HEK293 (cell line): ENCODE measurements around the gene MAGOHB.
"Not testable (repeated sequence)": the region's sequence is repeated elsewhere in the genome, so short reads cannot be mapped to it uniquely, and the experiment has no call there.

Source experiments
- ZBTB1 ChIP-seq: fragments of 450-650 bp; formaldehyde crosslinking; IDR thresholded peaks from 2 replicates; pipeline ENCODE4 v1.5.1; 2016; ENCODE audit warnings: missing biosample characterization, missing genetic modification characterization
- ZNF274 ChIP-seq, 2 experiments: fragments of 200-500 bp in 1 of 2; fragments of 450-650 bp in 1 of 2; sonication (Bioruptor generic) in 1 of 2; formaldehyde crosslinking in 1 of 2; IDR thresholded peaks; 2 replicates each; pipeline versions ENCODE4 v1.5.1 to v1.6.1; 2014 to 2016; ENCODE audit warnings: borderline replicate concordance in 1 of 2, inconsistent platforms in 1 of 2, low read length in 1 of 2, missing biosample characterization in 1 of 2, missing genetic modification characterization in 1 of 2
- ZNF366 ChIP-seq: fragments of 450-650 bp; formaldehyde crosslinking; conservative IDR thresholded peaks from 2 replicates; pipeline ENCODE4 v1.5.1; 2016; ENCODE audit warnings: missing biosample characterization, missing genetic modification characterization
- ZNF549 ChIP-seq: fragments of 450-650 bp; IDR thresholded peaks from 2 replicates; pipeline ENCODE4 v1.5.1; 2018; ENCODE audit warnings: missing biosample characterization, missing genetic modification characterization, mild to moderate bottlenecking, inconsistent platforms, moderate library complexity
- ZNF677 ChIP-seq: fragments of 450-650 bp; IDR thresholded peaks from 2 replicates; pipeline ENCODE4 v1.5.0; 2018; ENCODE audit warnings: missing biosample characterization, mild to moderate bottlenecking, missing genetic modification characterization, moderate library complexity
- TF ChIP-seq, protein P1 (sequence below): fragments of 450-650 bp; formaldehyde crosslinking; IDR thresholded peaks from 2 replicates; pipeline ENCODE4 v1.5.1; 2016; ENCODE audit warnings: missing biosample characterization, missing genetic modification characterization
- TF ChIP-seq, protein P2 (sequence below): fragments of 450-650 bp; formaldehyde crosslinking; IDR thresholded peaks from 2 replicates; pipeline ENCODE4 v1.5.1; 2016; ENCODE audit warnings: missing biosample characterization, missing genetic modification characterization
- TF ChIP-seq, protein P3 (sequence below): fragments of 450-650 bp; formaldehyde crosslinking; IDR thresholded peaks from 2 replicates; pipeline ENCODE4 v1.5.1; 2017; ENCODE audit warnings: missing biosample characterization, missing genetic modification characterization
- TF ChIP-seq, protein P4 (sequence below): fragments of 450-650 bp; formaldehyde crosslinking; IDR thresholded peaks from 2 replicates; pipeline ENCODE4 v1.5.1; 2016; ENCODE audit warnings: missing biosample characterization, missing genetic modification characterization

- TF ChIP-seq, protein P1, sequence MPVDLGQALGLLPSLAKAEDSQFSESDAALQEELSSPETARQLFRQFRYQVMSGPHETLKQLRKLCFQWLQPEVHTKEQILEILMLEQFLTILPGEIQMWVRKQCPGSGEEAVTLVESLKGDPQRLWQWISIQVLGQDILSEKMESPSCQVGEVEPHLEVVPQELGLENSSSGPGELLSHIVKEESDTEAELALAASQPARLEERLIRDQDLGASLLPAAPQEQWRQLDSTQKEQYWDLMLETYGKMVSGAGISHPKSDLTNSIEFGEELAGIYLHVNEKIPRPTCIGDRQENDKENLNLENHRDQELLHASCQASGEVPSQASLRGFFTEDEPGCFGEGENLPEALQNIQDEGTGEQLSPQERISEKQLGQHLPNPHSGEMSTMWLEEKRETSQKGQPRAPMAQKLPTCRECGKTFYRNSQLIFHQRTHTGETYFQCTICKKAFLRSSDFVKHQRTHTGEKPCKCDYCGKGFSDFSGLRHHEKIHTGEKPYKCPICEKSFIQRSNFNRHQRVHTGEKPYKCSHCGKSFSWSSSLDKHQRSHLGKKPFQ (tag by site-specific recombination), result not testable (repeated sequence)
- TF ChIP-seq ZNF274 (IDR thresholded peaks at IDR 0.05; ENCODE audit: low read length); ZNF274 (tag by site-specific recombination; IDR thresholded peaks at IDR 0.05; ENCODE audit: borderline replicate concordance); ZNF549 (tag by site-specific recombination); ZBTB1 (tag by site-specific recombination); ZNF366; ZNF677 (tag by site-specific recombination): not testable (repeated sequence)
- TF ChIP-seq, protein P2, sequence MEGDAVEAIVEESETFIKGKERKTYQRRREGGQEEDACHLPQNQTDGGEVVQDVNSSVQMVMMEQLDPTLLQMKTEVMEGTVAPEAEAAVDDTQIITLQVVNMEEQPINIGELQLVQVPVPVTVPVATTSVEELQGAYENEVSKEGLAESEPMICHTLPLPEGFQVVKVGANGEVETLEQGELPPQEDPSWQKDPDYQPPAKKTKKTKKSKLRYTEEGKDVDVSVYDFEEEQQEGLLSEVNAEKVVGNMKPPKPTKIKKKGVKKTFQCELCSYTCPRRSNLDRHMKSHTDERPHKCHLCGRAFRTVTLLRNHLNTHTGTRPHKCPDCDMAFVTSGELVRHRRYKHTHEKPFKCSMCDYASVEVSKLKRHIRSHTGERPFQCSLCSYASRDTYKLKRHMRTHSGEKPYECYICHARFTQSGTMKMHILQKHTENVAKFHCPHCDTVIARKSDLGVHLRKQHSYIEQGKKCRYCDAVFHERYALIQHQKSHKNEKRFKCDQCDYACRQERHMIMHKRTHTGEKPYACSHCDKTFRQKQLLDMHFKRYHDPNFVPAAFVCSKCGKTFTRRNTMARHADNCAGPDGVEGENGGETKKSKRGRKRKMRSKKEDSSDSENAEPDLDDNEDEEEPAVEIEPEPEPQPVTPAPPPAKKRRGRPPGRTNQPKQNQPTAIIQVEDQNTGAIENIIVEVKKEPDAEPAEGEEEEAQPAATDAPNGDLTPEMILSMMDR (tag by site-specific recombination), result not testable (repeated sequence)
- TF ChIP-seq, protein P3, sequence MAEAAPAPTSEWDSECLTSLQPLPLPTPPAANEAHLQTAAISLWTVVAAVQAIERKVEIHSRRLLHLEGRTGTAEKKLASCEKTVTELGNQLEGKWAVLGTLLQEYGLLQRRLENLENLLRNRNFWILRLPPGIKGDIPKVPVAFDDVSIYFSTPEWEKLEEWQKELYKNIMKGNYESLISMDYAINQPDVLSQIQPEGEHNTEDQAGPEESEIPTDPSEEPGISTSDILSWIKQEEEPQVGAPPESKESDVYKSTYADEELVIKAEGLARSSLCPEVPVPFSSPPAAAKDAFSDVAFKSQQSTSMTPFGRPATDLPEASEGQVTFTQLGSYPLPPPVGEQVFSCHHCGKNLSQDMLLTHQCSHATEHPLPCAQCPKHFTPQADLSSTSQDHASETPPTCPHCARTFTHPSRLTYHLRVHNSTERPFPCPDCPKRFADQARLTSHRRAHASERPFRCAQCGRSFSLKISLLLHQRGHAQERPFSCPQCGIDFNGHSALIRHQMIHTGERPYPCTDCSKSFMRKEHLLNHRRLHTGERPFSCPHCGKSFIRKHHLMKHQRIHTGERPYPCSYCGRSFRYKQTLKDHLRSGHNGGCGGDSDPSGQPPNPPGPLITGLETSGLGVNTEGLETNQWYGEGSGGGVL (tag by site-specific recombination), result not testable (repeated sequence)
- TF ChIP-seq, protein P4, sequence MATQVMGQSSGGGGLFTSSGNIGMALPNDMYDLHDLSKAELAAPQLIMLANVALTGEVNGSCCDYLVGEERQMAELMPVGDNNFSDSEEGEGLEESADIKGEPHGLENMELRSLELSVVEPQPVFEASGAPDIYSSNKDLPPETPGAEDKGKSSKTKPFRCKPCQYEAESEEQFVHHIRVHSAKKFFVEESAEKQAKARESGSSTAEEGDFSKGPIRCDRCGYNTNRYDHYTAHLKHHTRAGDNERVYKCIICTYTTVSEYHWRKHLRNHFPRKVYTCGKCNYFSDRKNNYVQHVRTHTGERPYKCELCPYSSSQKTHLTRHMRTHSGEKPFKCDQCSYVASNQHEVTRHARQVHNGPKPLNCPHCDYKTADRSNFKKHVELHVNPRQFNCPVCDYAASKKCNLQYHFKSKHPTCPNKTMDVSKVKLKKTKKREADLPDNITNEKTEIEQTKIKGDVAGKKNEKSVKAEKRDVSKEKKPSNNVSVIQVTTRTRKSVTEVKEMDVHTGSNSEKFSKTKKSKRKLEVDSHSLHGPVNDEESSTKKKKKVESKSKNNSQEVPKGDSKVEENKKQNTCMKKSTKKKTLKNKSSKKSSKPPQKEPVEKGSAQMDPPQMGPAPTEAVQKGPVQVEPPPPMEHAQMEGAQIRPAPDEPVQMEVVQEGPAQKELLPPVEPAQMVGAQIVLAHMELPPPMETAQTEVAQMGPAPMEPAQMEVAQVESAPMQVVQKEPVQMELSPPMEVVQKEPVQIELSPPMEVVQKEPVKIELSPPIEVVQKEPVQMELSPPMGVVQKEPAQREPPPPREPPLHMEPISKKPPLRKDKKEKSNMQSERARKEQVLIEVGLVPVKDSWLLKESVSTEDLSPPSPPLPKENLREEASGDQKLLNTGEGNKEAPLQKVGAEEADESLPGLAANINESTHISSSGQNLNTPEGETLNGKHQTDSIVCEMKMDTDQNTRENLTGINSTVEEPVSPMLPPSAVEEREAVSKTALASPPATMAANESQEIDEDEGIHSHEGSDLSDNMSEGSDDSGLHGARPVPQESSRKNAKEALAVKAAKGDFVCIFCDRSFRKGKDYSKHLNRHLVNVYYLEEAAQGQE, result not testable (repeated sequence)
Observed at GRCh38 chr12:10611258-10611657, 2.2 kb downstream of the MAGOHB start.
